ENCODE results near the gene SPAG5.

The SPAG5 gene

DNA sequence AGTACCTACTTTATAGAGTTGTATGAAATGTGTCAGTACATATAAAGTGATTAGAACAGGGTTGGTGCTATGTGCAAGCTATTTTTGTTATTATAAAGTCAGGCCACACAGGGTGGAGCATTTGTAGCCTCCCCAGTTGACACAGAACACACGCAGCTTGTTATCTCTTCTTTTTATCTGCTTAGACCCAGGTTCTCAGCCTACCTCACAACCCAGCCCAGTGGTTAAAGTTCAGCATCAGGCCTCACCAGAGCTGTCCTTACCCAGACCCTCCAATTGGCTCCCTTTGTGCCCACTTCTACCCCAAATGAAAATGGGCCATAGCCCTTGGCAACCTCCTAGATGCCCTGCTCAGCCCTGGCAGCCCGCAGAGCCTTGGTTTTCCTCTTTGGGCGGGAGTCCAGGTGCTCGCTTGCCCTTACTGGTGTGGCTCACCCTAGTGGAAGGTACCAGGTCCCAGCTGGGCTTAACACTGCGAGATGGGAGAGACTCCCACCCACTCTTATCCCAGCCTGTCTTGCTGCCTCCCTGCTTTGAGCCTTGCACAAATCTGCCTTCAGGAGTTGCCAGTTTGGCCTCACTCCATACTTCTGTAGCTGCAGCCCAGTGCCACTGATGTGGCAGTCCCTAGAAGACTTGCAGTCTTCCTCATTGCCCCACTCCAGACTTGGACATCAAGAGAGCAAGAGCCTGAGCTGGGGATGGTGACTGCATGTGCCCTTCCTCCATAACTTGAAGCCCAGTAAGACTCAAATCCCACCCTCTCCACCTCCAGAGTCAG lies 26.4 kb downstream of the SPAG5 start:
- DNase-seq (ENCODE audit: low read depth in 4 of 4, low spot score in 1 of 4) = no peak

- peak; percentile 80 to 93 (median 90) for DNase-seq (ENCODE audit: low read depth in 4 of 4, low spot score in 1 of 4)
These were observed 27.3 kb downstream of the SPAG5 start, which contains the start of gene PIGS for GRCh38 chr17:28571361-28572122. Gene PIGS (minus strand): TSS chr17:28571524. CDS start chr17:28571496, 28 bp downstream.

- peak in 1 of 4 experiments; percentile 32 for DNase-seq (ENCODE audit: low read depth in 4 of 4, low spot score in 1 of 4)
These were observed 28.0 kb downstream of the SPAG5 start for GRCh38 chr17:28570716-28571360.

DNA sequence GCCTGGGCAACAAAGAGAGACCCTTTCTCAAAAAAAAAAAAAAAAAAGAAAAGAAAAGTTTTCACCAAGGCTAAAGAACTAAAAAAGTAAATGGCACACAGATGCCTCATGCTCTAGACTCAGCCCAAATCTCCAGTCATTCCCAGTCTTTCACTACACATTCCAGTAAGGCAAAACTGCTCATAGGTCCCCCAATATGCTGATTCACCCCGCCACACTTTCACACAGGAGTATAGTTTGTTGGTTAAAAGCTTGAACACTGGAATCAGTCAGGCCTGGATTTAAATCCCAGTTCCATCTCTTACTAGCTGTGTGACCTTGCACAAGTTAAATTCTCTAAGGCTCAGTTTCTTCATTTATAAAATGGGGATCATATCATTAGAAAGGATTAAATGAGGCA lies 29.4 kb downstream of the SPAG5 start:
- DNase-seq (ENCODE audit: low read depth in 4 of 4, low spot score in 1 of 4) = no peak

- no peak for DNase-seq (ENCODE audit: low read depth in 4 of 4, low spot score in 1 of 4)
These were observed 31.2 kb downstream of the SPAG5 start for GRCh38 chr17:28567604-28568003.

DNA sequence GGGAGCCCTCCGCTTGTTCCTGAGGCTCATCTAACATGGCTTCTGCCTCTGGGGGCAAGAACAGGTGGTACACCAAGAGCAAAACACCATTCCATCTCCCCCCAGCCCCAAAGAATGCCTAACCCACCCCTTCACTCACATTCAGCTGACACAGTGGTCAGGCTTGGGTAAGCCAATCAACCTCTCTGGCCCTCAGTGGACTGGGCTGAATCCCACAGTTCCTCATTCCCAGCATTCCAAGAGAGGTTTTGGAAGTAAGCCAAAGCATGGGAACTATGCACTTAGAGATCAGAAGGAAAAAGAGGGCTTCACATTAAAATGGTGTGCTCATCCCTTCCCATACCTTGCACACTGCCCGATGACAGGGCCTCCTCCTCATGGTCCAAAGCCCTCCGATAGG lies 35.4 kb downstream of the SPAG5 start:
- no peak for DNase-seq (ENCODE audit: low read depth in 4 of 4, low spot score in 1 of 4)

DNA sequence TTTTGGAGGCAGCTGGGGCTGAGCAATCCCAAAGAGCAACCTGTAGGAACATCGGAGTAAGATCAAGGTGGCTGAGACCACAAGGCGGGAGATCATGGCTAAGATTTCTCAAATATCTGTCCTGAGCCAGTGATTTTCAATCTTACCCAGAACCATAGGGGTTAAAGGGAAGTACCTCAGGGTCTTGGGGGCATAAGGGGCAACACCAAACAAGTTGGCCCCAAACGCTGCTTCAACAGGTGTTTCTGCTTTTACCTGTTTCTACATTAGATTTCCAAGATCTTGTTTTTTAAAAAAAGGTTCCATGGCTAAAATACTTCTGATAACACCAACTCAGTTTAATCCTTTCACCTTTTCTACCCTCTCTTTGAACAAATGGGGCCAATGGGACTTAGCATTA lies 43.8 kb downstream of the SPAG5 start:
- DNase-seq (ENCODE audit: low read depth in 4 of 4, low spot score in 1 of 4) = no peak

- DNase-seq (ENCODE audit: low read depth in 4 of 4, low spot score in 1 of 4) = no peak
These were observed 44.3 kb downstream of the SPAG5 start for GRCh38 chr17:28554565-28554964.

DNA sequence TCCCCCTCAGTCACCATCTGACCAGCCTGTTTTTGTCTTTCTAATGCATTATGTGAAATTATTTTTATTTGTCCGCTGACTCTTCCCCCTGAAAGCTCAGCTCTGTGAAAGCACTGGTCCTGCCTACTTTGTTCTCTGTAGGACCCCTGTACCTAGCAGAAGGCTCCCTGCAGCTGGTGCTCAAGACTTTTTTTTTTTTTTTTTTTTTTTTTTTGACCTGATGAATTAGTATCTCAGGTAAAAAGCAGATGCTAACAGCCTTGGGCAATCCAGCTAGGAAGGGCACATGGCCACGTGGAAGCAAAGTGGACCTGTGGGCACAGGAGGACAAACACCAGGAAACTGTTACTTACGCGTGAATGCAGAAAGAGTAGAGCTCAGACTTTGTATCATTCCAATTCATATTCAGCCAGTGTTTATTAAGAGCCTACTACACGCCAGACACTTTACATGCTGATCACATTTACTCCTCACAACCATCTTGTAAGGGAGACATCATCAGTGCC lies 45.8 kb downstream of the SPAG5 start:
- DNase-seq (ENCODE audit: low read depth in 4 of 4, low spot score in 1 of 4) = no peak

- DNase-seq (ENCODE audit: low read depth in 4 of 4, low spot score in 1 of 4) = peak; percentile 47 to 72 (median 68)
These were observed 46.4 kb downstream of the SPAG5 start, which contains the start of gene UNC119 for GRCh38 chr17:28552176-28552999. Gene UNC119 (minus strand): TSS chr17:28552624. CDS start chr17:28552557, 67 bp downstream.

GRCh38 chr17:28551421-28552175 lies 47.2 kb downstream of the SPAG5 start:
- no peak for DNase-seq (ENCODE audit: low read depth in 4 of 4, low spot score in 1 of 4)

GRCh38 chr17:28550858-28551257 lies 48.0 kb downstream of the SPAG5 start:
- no peak for DNase-seq (ENCODE audit: low read depth in 4 of 4, low spot score in 1 of 4)

DNA sequence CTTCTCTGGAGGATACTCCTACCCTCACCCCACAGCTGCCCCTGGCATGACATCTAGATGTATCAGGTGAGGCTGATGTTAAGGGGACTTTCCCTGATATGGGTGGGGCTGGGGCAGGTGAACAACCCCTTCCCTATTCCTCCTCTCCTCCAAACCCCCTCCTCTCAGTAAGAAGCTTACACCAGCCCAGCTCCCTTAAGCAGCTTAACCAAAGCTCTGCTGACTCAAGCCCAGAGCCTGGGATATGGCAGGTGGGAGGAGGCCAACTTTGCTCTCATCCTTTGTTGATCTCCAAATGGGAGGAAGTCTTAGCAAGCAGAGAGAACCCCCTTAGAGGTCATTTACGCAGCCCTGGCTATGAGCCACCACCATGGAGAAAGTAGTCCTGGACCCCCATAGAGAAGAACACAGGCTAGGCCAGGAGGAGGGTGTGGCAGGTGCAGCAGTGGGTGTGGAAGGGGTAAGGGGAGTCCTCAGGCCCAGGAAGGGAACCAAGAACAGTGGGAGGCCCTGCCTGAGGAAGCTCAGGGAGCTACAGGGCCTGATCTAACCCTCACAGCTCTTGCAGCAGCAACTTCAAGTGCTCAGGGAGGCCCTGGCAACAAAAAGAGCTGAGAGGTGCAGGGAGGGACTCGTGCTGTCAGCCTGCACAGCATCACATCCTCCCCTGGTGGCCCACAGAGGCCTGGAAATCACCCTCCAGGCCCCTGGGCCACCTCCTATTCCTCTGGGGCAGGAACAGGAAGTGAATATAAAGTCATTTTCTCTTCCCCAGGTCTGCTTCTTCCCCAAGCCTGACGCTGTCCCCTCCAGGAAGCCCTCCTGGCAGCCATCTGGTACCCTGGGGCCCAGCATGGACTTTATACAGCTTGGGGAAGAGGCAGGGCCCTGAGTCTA lies 49.3 kb downstream of the SPAG5 start:
- DNase-seq (ENCODE audit: low read depth in 4 of 4, low spot score in 1 of 4) = no peak

GRCh38 chr17:28548417-28549130 lies 50.3 kb downstream of the SPAG5 start:
- no peak for DNase-seq (ENCODE audit: low read depth in 4 of 4, low spot score in 1 of 4)

DNA sequence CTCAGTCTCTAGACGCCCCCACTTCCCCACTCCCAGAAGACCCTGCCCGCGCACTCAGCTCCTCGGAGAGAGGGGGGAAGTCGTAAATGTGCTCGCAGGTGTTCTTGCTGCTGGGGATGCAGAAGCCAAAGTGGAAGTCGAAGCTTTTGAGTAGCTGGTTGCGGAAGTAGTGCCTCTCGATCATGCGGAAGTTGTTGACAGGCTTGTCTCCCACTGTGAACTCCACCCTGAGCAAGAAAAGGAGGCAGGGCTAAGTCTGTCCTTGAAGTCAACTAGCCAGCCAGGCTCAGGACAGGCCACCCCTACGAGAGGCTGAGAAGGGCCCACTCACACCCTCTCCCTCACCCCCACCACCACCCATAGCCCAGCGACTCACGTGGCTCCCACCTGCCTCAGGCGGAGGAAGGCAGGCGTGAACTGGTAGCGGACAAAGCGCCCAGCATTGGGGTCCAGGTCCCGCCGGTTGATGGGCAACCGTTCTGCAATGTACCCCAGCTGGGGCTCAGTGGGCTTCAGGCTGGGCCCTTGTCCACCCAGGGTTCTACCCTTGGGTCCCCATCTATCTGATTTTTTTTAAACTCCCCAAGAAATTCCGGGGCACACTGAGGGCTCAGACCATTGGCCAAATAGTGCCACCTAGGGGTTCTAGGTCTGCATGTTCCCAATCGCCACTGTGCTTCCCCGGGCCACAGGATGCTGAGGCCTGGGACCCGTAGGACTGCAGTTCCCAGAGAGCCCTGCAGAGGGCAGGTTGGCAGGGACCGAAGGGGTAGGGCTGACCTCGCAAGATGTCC lies 51.0 kb downstream of the SPAG5 start:
- DNase-seq (ENCODE audit: low read depth in 4 of 4, low spot score in 1 of 4) = peak in 2 of 4 experiments; percentile 48 to 69

DNA sequence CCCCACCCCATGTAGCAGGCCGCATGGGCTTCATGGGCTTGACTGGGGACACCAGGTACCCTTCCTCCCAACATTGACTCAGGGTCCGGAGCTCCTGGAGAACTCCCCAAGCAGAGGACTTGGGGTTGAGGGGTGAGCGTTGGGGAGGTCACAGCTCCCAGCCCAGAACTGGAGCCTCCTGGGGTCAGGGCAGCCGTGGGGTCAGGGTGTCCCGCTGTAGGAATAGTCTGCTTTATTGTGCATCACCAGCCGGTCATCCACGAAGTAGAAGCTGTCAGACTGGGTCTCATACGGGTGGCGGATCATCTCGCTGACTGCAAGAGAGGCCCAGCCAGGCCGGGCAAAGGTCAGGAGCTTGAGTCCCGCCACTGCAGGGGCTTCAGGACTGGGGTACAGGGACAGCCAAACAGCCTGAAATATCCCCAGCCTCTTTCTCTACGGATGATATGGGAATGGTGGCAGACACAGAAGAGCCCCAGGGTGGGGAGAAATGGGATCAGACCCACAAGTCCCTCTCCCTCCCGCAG lies 51.7 kb downstream of the SPAG5 start:
- DNase-seq (ENCODE audit: low read depth in 4 of 4, low spot score in 1 of 4) = no peak

GRCh38 chr17:28545787-28546415 lies 52.9 kb downstream of the SPAG5 start:
- DNase-seq (ENCODE audit: low read depth in 4 of 4, low spot score in 1 of 4) = no peak

Measured in stimulated activated CD4-positive, alpha-beta T cell treated with anti-CD3 and anti-CD28 coated beads, Interleukin-1b, Interleukin-23, amount 100 ng/mL, for 24 hours (primary cell).